Kidney (tissue), 14 donors: ENCODE results near the gene PDSS2. TPM values are rescaled to one million over a fixed set of nuclear protein-coding genes. Genes with fewer than 3 reads are reported as not detected.
"Not testable (repeated sequence)": the region's sequence is repeated elsewhere in the genome, so short reads cannot be mapped to it uniquely, and the experiment has no call there.

Experiments used
- DNase-seq, 5 donors: peaks; one replicate each; pipeline ENCODE4 v3.0.0-alpha.2; 2013 to 2020
- FAIRE-seq: peaks from 2 replicates; lab custom pipeline; 2012; peaks lifted over from hg19 to GRCh38; lab: Jason Lieb, UNC
- H3K27ac ChIP-seq, 2 donors: one replicate each; pipeline ENCODE4 v1.7.0; 2013; ENCODE audit warnings: low read depth in 2 of 2, low read length in 2 of 2, inconsistent platforms in 1 of 2
- H3K27me3 ChIP-seq: one replicate; pipeline ENCODE4 v1.7.1; 2013; ENCODE audit warnings: low read length, inconsistent platforms; ENCODE audit not compliant: control insufficient read depth, insufficient read depth
- H3K36me3 ChIP-seq, 3 donors: one replicate each; pipeline versions ENCODE4 v1.7.0 to v1.7.1; 2013; ENCODE audit warnings: low read length in 3 of 3, control low read depth in 1 of 3, inconsistent platforms in 1 of 3; ENCODE audit not compliant: insufficient read depth in 3 of 3, control insufficient read depth in 2 of 3
- H3K4me1 ChIP-seq, 3 donors: one replicate each; pipeline versions ENCODE4 v1.7.0 to v1.7.1; 2013; ENCODE audit warnings: low read length in 3 of 3, inconsistent platforms in 1 of 3, low read depth in 1 of 3; ENCODE audit not compliant: control insufficient read depth in 2 of 3, insufficient read depth in 2 of 3
- H3K4me3 ChIP-seq, 3 donors: one replicate each; pipeline versions ENCODE4 v1.7.0 to v1.8.1; 2013; ENCODE audit warnings: low read length in 3 of 3, control low read depth in 1 of 3, inconsistent platforms in 1 of 3
- H3K9ac ChIP-seq, 3 donors: one replicate each; pipeline versions ENCODE4 v1.7.0 to v1.7.1; 2013; ENCODE audit warnings: low read length in 3 of 3, control low read depth in 1 of 3, inconsistent platforms in 1 of 3
- H3K9me3 ChIP-seq, 3 donors: one replicate each; pipeline versions ENCODE4 v1.7.0 to v1.7.1; 2013; ENCODE audit warnings: low read length in 3 of 3, control low read depth in 1 of 3, inconsistent platforms in 1 of 3; ENCODE audit not compliant: control insufficient read depth in 2 of 3, insufficient read depth in 1 of 3
- intact Hi-C: fragments of 100-400 bp; cut with DNase I; formaldehyde crosslinking; loops from one replicate; pipeline ENCODE4 v1.11.1; 2022
- polyA plus RNA-seq: library from polyadenylated mRNA; stranded (reverse); fragments of 350-450 nt; fragmentation: Illumina TruSeq; extraction: RNeasy Lipid Tissue Mini Kit (QIAGEN cat#74804); gene quantifications from one replicate; pipeline ENCODE4 v1.2.3, GENCODE V29; 2014; ENCODE audit warnings: low read depth, low replicate concordance; ENCODE audit not compliant: insufficient read depth
- total RNA-seq: library from RNA; stranded (reverse); fragmentation: NEBNext Ultra II Directional; extraction: Animal tissue kit (Norgen Biotek cat#: 25700); gene quantifications from one replicate; pipeline ENCODE4 v1.2.1, GENCODE V29; 2021
- TF ChIP-seq, protein P1 (sequence below): IDR thresholded peaks from 3 replicates; pipeline ENCODE4 v1.5.1; 2012; ENCODE audit warnings: mild to moderate bottlenecking, moderate library complexity, borderline replicate concordance; ENCODE audit not compliant: insufficient read depth; ENCODE audit errors: extremely low read depth
- donor health status: control.
- donor health status: control.
- donor health status: control.
- donor health status: control.
- donor health status: control.
- donor health status: DM: yes; HTN: yes; CAD: no.
- donor health status: Normal renal cell carcinoma (clear cell type).

Gene PDSS2
- total and polyA plus RNA-seq, 2 donors from 2014 or later: 16.4 to 20.7 TPM

DNA sequence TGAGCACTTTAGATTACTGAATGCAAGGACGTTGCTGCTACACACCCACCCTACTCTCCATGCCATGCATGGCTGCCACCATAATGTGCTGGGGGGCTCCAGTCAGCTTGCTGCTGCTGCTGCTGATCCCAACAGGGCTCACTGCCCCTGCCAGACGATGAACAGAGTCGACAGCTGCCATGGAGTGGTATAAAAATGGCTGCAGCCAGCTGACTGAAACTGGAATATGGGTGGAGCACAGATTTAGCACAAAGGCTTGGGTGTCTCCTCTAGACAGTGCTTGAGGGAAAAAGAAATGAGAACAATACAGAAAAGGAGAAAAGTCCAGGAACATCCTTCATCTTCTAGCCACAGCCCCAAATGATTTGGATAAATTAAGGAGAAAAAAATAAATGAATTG, 150.7 kb downstream of the PDSS2 start:
- FAIRE-seq (no peak), DNase-seq (no peak)
- TF ChIP-seq, protein P1, sequence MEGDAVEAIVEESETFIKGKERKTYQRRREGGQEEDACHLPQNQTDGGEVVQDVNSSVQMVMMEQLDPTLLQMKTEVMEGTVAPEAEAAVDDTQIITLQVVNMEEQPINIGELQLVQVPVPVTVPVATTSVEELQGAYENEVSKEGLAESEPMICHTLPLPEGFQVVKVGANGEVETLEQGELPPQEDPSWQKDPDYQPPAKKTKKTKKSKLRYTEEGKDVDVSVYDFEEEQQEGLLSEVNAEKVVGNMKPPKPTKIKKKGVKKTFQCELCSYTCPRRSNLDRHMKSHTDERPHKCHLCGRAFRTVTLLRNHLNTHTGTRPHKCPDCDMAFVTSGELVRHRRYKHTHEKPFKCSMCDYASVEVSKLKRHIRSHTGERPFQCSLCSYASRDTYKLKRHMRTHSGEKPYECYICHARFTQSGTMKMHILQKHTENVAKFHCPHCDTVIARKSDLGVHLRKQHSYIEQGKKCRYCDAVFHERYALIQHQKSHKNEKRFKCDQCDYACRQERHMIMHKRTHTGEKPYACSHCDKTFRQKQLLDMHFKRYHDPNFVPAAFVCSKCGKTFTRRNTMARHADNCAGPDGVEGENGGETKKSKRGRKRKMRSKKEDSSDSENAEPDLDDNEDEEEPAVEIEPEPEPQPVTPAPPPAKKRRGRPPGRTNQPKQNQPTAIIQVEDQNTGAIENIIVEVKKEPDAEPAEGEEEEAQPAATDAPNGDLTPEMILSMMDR: no peak
- no peaks in the 10 kb centered on the region for H3K27me3 ChIP-seq
- no peaks in the 10 kb centered on the region for H3K36me3 ChIP-seq
- H3K4me3 ChIP-seq: no peak overlapping the region
- no peak overlapping the region for H3K9ac ChIP-seq
- intact Hi-C loops: no loop called here
- H3K27ac ChIP-seq: no peak overlapping the region
- no peaks in the 10 kb centered on the region for H3K9me3 ChIP-seq
- H3K4me1 ChIP-seq: no peaks in the 10 kb centered on the region

DNA sequence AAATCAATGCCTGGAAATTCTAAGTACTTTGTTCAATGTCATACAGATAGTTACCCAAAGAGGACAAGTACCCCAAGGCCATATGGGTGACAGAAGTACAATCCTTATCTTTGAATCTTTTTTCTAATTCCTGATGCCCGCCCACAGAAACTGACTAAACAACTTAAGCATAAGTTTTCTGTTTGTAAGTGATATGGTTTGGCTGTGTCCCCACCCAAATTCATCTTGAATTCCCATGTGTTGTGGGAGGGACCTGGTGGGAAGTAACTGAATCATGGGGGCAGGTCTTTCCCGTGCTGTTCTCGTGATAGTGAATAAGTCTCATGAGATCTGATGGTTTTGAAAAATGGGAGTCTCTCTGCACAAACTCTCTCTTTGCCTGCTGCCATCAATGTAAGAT, 153.4 kb downstream of the PDSS2 start:
- H3K27ac ChIP-seq, DNase-seq, H3K36me3 ChIP-seq, H3K9ac ChIP-seq, FAIRE-seq, H3K27me3 ChIP-seq, H3K9me3 ChIP-seq, intact Hi-C loops, H3K4me3 ChIP-seq, H3K4me1 ChIP-seq: not testable (repeated sequence)

DNA sequence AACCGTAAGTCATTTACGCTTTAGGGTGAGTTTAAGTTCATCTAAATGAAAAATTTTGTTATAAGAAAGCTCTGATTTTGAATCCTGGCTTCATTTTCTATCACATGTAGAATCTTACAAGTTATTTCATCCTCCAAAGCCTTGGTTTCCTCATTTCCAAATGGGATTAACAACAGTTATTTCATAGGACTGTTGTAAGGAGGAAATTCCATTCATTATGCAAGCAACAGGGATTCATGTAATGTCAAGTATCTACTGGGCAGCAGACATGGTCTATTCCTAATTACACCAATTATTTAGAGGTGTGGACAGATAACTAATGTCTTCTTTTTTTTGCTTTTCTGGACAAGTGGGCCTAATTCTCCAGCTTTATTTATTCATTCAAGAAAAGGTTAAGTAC, 154.0 kb downstream of the PDSS2 start:
- intact Hi-C loops: no loop called here
- no peak for FAIRE-seq

DNA sequence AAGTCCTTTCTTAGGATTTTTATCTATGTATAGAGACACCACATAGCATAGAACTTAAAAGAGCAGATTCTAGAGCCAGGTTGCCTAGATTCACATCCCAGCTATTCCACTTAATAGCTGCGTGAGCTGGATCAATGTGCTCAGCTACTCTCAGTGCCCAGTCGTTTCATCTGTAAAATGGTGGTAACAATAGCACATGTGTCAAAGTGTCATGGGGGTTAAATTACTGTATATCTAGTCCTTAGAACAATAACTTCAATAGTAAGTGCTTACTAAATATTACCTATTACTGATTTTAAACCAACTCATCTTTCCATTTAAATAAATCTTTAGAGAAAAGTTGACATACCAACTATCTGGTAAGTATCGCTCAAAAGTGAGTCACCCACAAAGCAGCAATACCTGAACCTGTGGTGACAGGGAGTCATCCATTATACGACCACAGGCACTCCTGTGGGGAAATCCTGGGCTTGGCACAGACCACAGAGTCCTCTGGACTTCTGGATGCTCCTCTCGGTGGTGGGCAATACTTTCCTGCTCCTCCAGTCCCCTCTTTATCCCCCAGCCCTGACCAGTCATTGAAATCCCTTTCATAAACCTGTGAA, 154.8 kb downstream of the PDSS2 start:
- TF ChIP-seq, protein P1: no peak
- intact Hi-C loops: no loop called here
- Histone ChIP-seq H3K27me3 (no peaks in the 10 kb centered on the region), H3K4me1 (no peaks in the 10 kb centered on the region), H3K9me3 (no peaks in the 10 kb centered on the region), H3K27ac (no peak overlapping the region), H3K4me3 (no peak overlapping the region), H3K9ac (no peak overlapping the region), H3K36me3 (no peaks in the 10 kb centered on the region)
- no peak for FAIRE-seq
- no peak for DNase-seq

More for the DNA sequence above, 154.0 kb downstream of the PDSS2 start:
- DNase-seq: no peak
- no peaks in the 10 kb centered on the region for H3K9me3 ChIP-seq
- no peak overlapping the region for H3K4me3 ChIP-seq
- H3K9ac ChIP-seq: no peak overlapping the region
- H3K27ac ChIP-seq: no peak overlapping the region
- no peaks in the 10 kb centered on the region for H3K36me3 ChIP-seq
- TF ChIP-seq, protein P1: no peak
- H3K27me3 ChIP-seq: no peaks in the 10 kb centered on the region
- H3K4me1 ChIP-seq: no peaks in the 10 kb centered on the region
